DOHH2 (cell line): ENCODE results near the gene VWA2.

Source experiments
- H3F3A ChIP-seq: fragments of 200-600 bp; sonication (generic), shearing (Covaris generic); 2 replicates; pipeline ENCODE4 v1.6.0; 2016; ENCODE audit warnings: antibody characterized with exemption, mild to moderate bottlenecking; ENCODE audit not compliant: control insufficient read depth, insufficient read depth
- H3K27ac ChIP-seq: fragments of 200-600 bp; sonication (generic); 2 replicates; pipeline ENCODE4 v1.5.1; 2014; ENCODE audit warnings: low read depth, mild to moderate bottlenecking, low read length, moderate library complexity
- H3K27me3 ChIP-seq: fragments of 200-600 bp; sonication (generic); 2 replicates; pipeline ENCODE4 v1.6.1; 2014; ENCODE audit warnings: mild to moderate bottlenecking, low read length, mixed read lengths; ENCODE audit not compliant: control insufficient read depth
- H3K36me3 ChIP-seq: fragments of 200-600 bp; sonication (generic); 2 replicates; pipeline ENCODE4 v1.6.1; 2014; ENCODE audit warnings: mild to moderate bottlenecking, low read length, moderate library complexity, mixed read lengths; ENCODE audit not compliant: control insufficient read depth
- H3K4me1 ChIP-seq: fragments of 200-600 bp; sonication (generic); 2 replicates; pipeline ENCODE4 v1.6.1; 2014; ENCODE audit warnings: mild to moderate bottlenecking, low read length, mixed read lengths; ENCODE audit not compliant: control insufficient read depth
- H3K4me2 ChIP-seq: fragments of 200-600 bp; sonication (generic); 2 replicates; pipeline ENCODE4 v1.6.0; 2014; ENCODE audit warnings: mild to moderate bottlenecking, low read length, moderate library complexity
- H3K4me3 ChIP-seq: fragments of 200-600 bp; sonication (generic); 2 replicates; pipeline ENCODE4 v1.5.1; 2014; ENCODE audit warnings: mild to moderate bottlenecking, low read length, mixed read lengths
- H3K79me2 ChIP-seq: fragments of 200-600 bp; sonication (generic); 2 replicates; pipeline ENCODE4 v1.6.1; 2014; ENCODE audit warnings: mild to moderate bottlenecking, low read length, mixed read lengths; ENCODE audit not compliant: control insufficient read depth
- H3K9me2 ChIP-seq: fragments of 200-600 bp; sonication (generic); replicated peaks from 2 replicates; pipeline ENCODE4 v1.6.1; 2014; ENCODE audit warnings: mild to moderate bottlenecking, low read length, mixed read lengths; ENCODE audit not compliant: control insufficient read depth
- H3K9me3 ChIP-seq: fragments of 200-600 bp; sonication (generic); 2 replicates; pipeline ENCODE4 v1.6.1; 2014; ENCODE audit warnings: antibody characterized with exemption, low read length, mixed read lengths; ENCODE audit not compliant: control insufficient read depth, insufficient read depth
- H4K20me1 ChIP-seq: fragments of 200-600 bp; sonication (generic); 2 replicates; pipeline ENCODE4 v1.6.0; 2014; ENCODE audit warnings: low read depth, mild to moderate bottlenecking, antibody characterized with exemption, low read length, moderate library complexity; ENCODE audit not compliant: control insufficient read depth, insufficient read depth
- EZH2phosphoT487 ChIP-seq: fragments of 200-600 bp; sonication (generic); IDR thresholded peaks from 2 replicates; pipeline ENCODE4 v1.6.1; 2017; ENCODE audit warnings: borderline replicate concordance, mild to moderate bottlenecking, antibody characterized with exemption, low read length, moderate library complexity, mixed read lengths
- TF ChIP-seq, protein P1 (sequence below): fragments of 200-600 bp; sonication (generic); IDR thresholded peaks from one replicate; pipeline ENCODE4 v1.5.1; 2014; ENCODE audit warnings: antibody characterized with exemption, mild to moderate bottlenecking, low read depth, low read length; ENCODE audit not compliant: poor library complexity, severe bottlenecking

VWA2 gene

DNA sequence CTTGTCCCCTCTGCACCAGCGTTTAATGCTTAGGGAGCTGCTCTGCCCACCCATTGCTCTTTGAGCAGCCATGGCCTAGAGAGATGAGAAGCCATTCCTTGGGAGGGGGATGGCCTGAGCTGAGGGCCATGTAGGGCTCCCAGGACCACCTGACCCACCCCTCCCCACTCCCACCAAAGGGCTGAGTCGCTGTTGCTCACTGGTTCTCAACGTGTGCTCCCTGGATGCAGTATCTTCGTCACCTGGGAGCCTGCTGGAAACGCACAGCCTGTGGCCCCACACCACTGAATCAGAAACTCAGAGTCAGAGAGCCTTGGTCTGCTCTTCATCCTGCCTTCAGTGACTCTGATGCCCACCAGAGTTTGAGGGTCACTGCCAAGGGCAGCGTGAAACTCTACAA lies 37.0 kb downstream of the VWA2 start:
- Histone ChIP-seq H3K27ac (no peak overlapping the region), H3K4me2 (no peak overlapping the region), H3K9me3 (no peaks in the 10 kb centered on the region), H3K36me3 (no peaks in the 10 kb centered on the region), H3K4me3 (no peak overlapping the region), H3K79me2 (no peaks in the 10 kb centered on the region), H3K9me2 (no peaks in the 10 kb centered on the region), H4K20me1 (no peaks in the 10 kb centered on the region), H3K27me3 (peaks cover 3% of the 10 kb centered on the region; the same call in 1 of the 2 replicates), H3K4me1 (no peaks in the 10 kb centered on the region), H3F3A (no peaks in the 10 kb centered on the region)
- no peak for TF ChIP-seq EZH2phosphoT487
- TF ChIP-seq, protein P1, sequence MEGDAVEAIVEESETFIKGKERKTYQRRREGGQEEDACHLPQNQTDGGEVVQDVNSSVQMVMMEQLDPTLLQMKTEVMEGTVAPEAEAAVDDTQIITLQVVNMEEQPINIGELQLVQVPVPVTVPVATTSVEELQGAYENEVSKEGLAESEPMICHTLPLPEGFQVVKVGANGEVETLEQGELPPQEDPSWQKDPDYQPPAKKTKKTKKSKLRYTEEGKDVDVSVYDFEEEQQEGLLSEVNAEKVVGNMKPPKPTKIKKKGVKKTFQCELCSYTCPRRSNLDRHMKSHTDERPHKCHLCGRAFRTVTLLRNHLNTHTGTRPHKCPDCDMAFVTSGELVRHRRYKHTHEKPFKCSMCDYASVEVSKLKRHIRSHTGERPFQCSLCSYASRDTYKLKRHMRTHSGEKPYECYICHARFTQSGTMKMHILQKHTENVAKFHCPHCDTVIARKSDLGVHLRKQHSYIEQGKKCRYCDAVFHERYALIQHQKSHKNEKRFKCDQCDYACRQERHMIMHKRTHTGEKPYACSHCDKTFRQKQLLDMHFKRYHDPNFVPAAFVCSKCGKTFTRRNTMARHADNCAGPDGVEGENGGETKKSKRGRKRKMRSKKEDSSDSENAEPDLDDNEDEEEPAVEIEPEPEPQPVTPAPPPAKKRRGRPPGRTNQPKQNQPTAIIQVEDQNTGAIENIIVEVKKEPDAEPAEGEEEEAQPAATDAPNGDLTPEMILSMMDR: no peak

DNA sequence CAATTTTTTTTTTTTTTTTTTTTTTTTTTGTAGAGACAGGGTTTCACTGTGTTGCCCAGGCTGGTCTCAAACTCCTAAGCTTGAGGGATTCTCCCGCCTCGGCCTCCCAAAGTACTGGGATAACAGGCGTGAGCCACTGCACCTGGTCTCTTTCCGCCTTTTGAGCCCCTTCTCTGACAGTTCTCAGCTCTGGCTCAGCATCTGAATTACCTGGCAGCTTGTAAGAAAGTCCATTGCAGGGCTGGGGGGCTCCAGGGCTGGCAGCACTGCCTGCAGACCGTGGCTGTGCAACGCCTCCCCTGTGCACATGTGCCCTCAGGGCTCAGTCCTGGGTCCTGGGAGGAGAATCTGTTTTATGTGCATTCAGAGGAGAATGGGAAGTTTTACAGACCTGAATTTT lies 37.6 kb downstream of the VWA2 start:
- Histone ChIP-seq H3K9me2 (no peaks in the 10 kb centered on the region), H3K36me3 (no peaks in the 10 kb centered on the region), H3K27ac (no peak overlapping the region), H3F3A (no peaks in the 10 kb centered on the region), H3K4me3 (no peak overlapping the region), H3K9me3 (no peaks in the 10 kb centered on the region), H3K79me2 (no peaks in the 10 kb centered on the region), H3K4me1 (no peaks in the 10 kb centered on the region), H3K27me3 (peaks cover 2% of the 10 kb centered on the region; the same call in 1 of the 2 replicates), H3K4me2 (no peak overlapping the region), H4K20me1 (no peaks in the 10 kb centered on the region)
- TF ChIP-seq, protein P1: no peak
- TF ChIP-seq EZH2phosphoT487: no peak

DNA sequence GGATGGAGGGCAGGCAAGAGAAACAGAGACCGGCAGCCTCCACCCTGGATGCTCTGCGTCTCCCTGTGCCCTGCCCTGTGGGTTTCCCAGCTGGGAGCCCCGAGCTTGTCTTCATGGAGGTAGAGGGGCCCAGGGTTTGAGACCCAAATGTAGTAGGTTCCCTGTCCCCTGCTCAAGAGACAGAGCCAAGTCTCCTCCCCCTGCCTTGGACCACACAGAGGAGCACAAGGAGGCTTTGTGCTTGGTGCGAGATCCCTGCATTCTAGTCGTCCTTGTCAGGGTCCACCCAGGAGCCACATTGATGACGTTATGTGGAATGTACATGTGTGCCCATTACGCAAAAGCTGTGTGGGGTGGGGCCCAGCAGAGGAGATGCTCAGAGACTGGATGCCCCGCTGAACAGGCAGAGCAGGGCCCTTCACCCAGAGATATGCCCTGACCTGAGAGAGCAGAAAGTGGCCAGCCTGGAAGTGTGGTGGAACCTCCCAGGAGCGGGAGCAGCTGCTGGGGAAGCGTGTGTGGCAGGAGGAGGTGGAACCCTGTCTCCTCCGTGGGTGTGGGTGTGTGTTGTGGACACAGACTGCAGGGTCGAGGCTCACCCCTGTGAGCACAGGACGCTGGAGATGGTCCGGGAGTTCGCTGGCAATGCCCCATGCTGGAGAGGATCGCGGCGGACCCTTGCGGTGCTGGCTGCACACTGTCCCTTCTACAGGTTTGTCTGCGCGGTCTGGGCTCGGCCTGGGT lies 39.3 kb downstream of the VWA2 start:
- no peak for TF ChIP-seq EZH2phosphoT487
- TF ChIP-seq, protein P1: no peak
- Histone ChIP-seq H3K4me2 (no peak overlapping the region), H3K27ac (no peak overlapping the region), H3K9me2 (no peaks in the 10 kb centered on the region), H3K4me1 (no peaks in the 10 kb centered on the region), H3F3A (no peaks in the 10 kb centered on the region), H3K79me2 (no peaks in the 10 kb centered on the region), H3K4me3 (no peak overlapping the region), H4K20me1 (no peaks in the 10 kb centered on the region), H3K27me3 (no peaks in the 10 kb centered on the region), H3K36me3 (no peaks in the 10 kb centered on the region), H3K9me3 (no peaks in the 10 kb centered on the region)

DNA sequence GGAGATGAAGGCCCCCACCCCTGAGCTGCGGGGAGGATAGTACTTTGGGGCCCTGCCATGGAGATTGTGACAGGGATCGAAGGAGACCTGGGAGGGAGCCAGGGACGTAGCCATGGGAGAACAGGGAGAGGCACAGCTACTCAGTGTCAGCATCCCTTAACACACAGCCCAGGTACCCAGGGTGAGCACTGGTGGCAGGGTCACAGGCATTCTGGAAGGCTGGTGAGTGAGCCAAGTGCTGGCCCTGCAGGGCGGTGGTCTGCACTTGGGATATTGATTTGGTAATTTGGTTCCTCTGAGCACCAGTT lies 39.8 kb downstream of the VWA2 start:
- TF ChIP-seq EZH2phosphoT487: no peak
- TF ChIP-seq, protein P1: no peak
- no peaks in the 10 kb centered on the region for H3K36me3 ChIP-seq

More for the DNA sequence above, 39.8 kb downstream of the VWA2 start:
- Histone ChIP-seq H3K27ac (no peak overlapping the region), H3K9me2 (no peaks in the 10 kb centered on the region), H4K20me1 (no peaks in the 10 kb centered on the region), H3K4me2 (no peak overlapping the region), H3K4me1 (no peaks in the 10 kb centered on the region), H3F3A (no peaks in the 10 kb centered on the region), H3K79me2 (no peaks in the 10 kb centered on the region), H3K9me3 (no peaks in the 10 kb centered on the region), H3K27me3 (no peaks in the 10 kb centered on the region), H3K4me3 (no peak overlapping the region)
